GM23338 (cell line): ENCODE measurements around the gene TTC13. TPM values are rescaled to one million over a fixed set of nuclear protein-coding genes. Genes with fewer than 3 reads are reported as not detected.

Experiments used
- ATAC-seq: fragments of 200-7000 bp; cut with Tn5 transposase; 3 replicates; pipeline ENCODE4 v1.9.1; 2020
- DNase-seq: peaks from one replicate; pipeline ENCODE4 v3.0.0-alpha.2; 2015; ENCODE audit warnings: low spot score
- H2AFZ ChIP-seq: fragments of 200-600 bp; sonication (generic); 2 replicates; pipeline ENCODE4 v1.8.0; 2016; ENCODE audit warnings: antibody characterized with exemption, mild to moderate bottlenecking, moderate library complexity
- H3F3A ChIP-seq: fragments of 200-600 bp; sonication (generic); replicated peaks from 2 replicates; pipeline ENCODE4 v1.8.0; 2017; ENCODE audit warnings: antibody characterized with exemption, mixed run types, low read depth
- H3K27ac ChIP-seq: fragments of 200-600 bp; sonication (generic); 2 replicates; pipeline ENCODE4 v1.6.1; 2016; ENCODE audit warnings: low read depth
- H3K27me3 ChIP-seq: fragments of 200-600 bp; sonication (generic); 2 replicates; pipeline ENCODE4 v1.8.0; 2016; ENCODE audit warnings: mild to moderate bottlenecking, mixed run types, moderate library complexity; ENCODE audit not compliant: insufficient read depth
- H3K36me3 ChIP-seq: fragments of 200-600 bp; sonication (generic); 2 replicates; pipeline ENCODE4 v1.8.0; 2016; ENCODE audit warnings: mild to moderate bottlenecking; ENCODE audit not compliant: insufficient read depth
- H3K4me1 ChIP-seq: fragments of 200-600 bp; sonication (generic); 2 replicates; pipeline ENCODE4 v1.8.0; 2016; ENCODE audit warnings: mild to moderate bottlenecking, moderate library complexity; ENCODE audit not compliant: insufficient read depth
- H3K4me2 ChIP-seq: fragments of 200-600 bp; sonication (generic); 2 replicates; pipeline ENCODE4 v1.7.1; 2017; ENCODE audit warnings: mixed run types
- H3K4me3 ChIP-seq: fragments of 200-600 bp; sonication (generic); 2 replicates; pipeline ENCODE4 v1.6.1; 2016; ENCODE audit warnings: mixed run types
- H3K79me2 ChIP-seq: fragments of 200-600 bp; sonication (generic); replicated peaks from 2 replicates; pipeline ENCODE4 v1.8.0; 2017; ENCODE audit warnings: mild to moderate bottlenecking; ENCODE audit not compliant: insufficient read depth
- H3K9me2 ChIP-seq: fragments of 200-600 bp; sonication (generic); 2 replicates; pipeline ENCODE4 v1.8.0; 2017; ENCODE audit not compliant: insufficient read depth
- H4K20me1 ChIP-seq: fragments of 200-600 bp; sonication (generic); replicated peaks from 2 replicates; pipeline ENCODE4 v1.8.0; 2017; ENCODE audit warnings: mild to moderate bottlenecking; ENCODE audit not compliant: insufficient read depth
- H3K27ac Mint-ChIP-seq: 2 replicates; pipeline ENCODE4 v1.8.0; 2020; ENCODE audit warnings: inconsistent platforms, mild to moderate bottlenecking, moderate library complexity, mixed read lengths
- H3K27me3 Mint-ChIP-seq: 3 replicates; pipeline ENCODE4 v1.8.0; 2022; ENCODE audit warnings: low read depth, mild to moderate bottlenecking, moderate library complexity, mixed read lengths, inconsistent platforms; ENCODE audit not compliant: insufficient read depth, poor library complexity
- H3K36me3 Mint-ChIP-seq: 3 replicates; pipeline ENCODE4 v1.8.0; 2021; ENCODE audit warnings: low read depth, mild to moderate bottlenecking, inconsistent platforms, moderate library complexity, mixed read lengths
- H3K4me1 Mint-ChIP-seq: 3 replicates; pipeline ENCODE4 v1.8.0; 2020; ENCODE audit warnings: mild to moderate bottlenecking, inconsistent platforms, mixed read lengths
- H3K4me3 Mint-ChIP-seq: 3 replicates; pipeline ENCODE4 v1.8.0; 2021; ENCODE audit warnings: moderate library complexity, mild to moderate bottlenecking, inconsistent platforms, mixed read lengths
- H3K9me3 Mint-ChIP-seq: 3 replicates; pipeline ENCODE4 v1.8.0; 2020; ENCODE audit warnings: moderate library complexity, mild to moderate bottlenecking, inconsistent platforms, mixed read lengths
- CREB1 ChIP-seq: fragments of 250-450 bp; sonication (Bioruptor Pico); IDR thresholded peaks from 2 replicates; pipeline ENCODE4 v1.5.0; 2020; ENCODE audit warnings: low read depth, mild to moderate bottlenecking, moderate library complexity
- EZH2 ChIP-seq: fragments of 200-600 bp; sonication (generic); IDR thresholded peaks from one replicate; pipeline ENCODE4 v1.8.0; 2017; ENCODE audit warnings: antibody characterized with exemption, mild to moderate bottlenecking, low read depth; ENCODE audit not compliant: unreplicated experiment
- JUNB ChIP-seq: IDR thresholded peaks from one replicate; pipeline ENCODE4 v1.6.1; 2016; ENCODE audit warnings: antibody characterized with exemption; ENCODE audit not compliant: unreplicated experiment
- NANOG ChIP-seq: IDR thresholded peaks from 2 replicates; pipeline ENCODE4 v1.6.1; 2016; ENCODE audit warnings: antibody characterized with exemption, borderline replicate concordance
- POLR2AphosphoS5 ChIP-seq: IDR thresholded peaks from 2 replicates; pipeline ENCODE4 v1.6.1; 2016; ENCODE audit warnings: antibody characterized with exemption, low read depth
- STAT1 ChIP-seq: IDR thresholded peaks from one replicate; pipeline ENCODE4 v1.6.1; 2016; ENCODE audit warnings: antibody characterized with exemption; ENCODE audit not compliant: unreplicated experiment
- ZNF114 ChIP-seq: fragments of 250-450 bp; sonication (Bioruptor Pico); IDR thresholded peaks from 2 replicates; pipeline ENCODE4 v1.5.0; 2020; ENCODE audit warnings: mild to moderate bottlenecking, moderate library complexity
- ZNF331 ChIP-seq: fragments of 250-450 bp; sonication (Bioruptor Pico); IDR thresholded peaks from 2 replicates; pipeline ENCODE4 v1.5.0; 2020; ENCODE audit warnings: low read depth, mild to moderate bottlenecking, moderate library complexity
- polyA plus RNA-seq: library from polyadenylated mRNA; unstranded; fragments of >200 nt; fragmentation: Nextera tagmentation; extraction: Ambion mirVana; gene quantifications from 2 replicates; pipeline ENCODE4 v1.2.1, GENCODE V29; 2016
- total RNA-seq: library from RNA; depleted of rRNA; stranded (reverse); fragments of >200 nt; shearing (Covaris generic); gene quantifications from 2 replicates; pipeline ENCODE4 v1.2.3, GENCODE V29; 2014
- TF ChIP-seq, protein P1 (sequence below): IDR thresholded peaks from 2 replicates; pipeline ENCODE4 v1.6.1; 2016; ENCODE audit warnings: antibody characterized with exemption
- TF ChIP-seq, protein P2 (sequence below), 2 experiments: fragments of 200-600 bp in 1 of 2; sonication (generic) in 1 of 2; conservative IDR thresholded peaks; 2 replicates each; pipeline versions ENCODE4 v1.5.1 to v1.6.1; 2016 to 2017; ENCODE audit warnings: antibody characterized with exemption in 2 of 2, low read depth in 2 of 2, mild to moderate bottlenecking in 2 of 2, moderate library complexity in 1 of 2
- TF ChIP-seq, protein P3 (sequence below): IDR thresholded peaks from one replicate; pipeline ENCODE4 v1.6.1; 2018; ENCODE audit warnings: antibody characterized with exemption; ENCODE audit not compliant: unreplicated experiment

The TTC13 gene
- total and polyA plus RNA-seq, 2 experiments from 2014 or later, result 3.8 to 9.4 TPM

DNA sequence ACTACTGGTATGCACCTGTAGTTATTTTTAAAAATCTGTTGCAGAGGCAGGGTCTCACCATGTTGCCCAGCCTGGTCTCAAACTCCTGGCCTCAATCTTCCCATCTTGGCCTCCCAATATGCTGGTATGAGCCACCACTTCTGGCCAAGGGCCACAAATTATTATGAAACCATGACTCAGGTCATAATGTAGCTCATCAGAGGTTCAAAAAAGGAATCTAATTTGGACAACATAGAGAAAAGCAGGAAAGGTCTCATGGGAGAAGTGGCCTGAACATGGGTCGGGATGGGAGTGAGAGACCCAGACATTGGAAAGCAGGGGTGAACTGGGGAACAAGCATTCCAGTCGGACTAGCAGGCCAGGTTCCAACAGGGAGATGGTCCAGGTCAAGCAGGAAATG, 65.2 kb downstream of the TTC13 start:
- H3K9me2 ChIP-seq, result no peaks in the 10 kb centered on the region
- H3K4me3 Mint-ChIP-seq, result no peak overlapping the region
- H4K20me1 ChIP-seq, result no peaks in the 10 kb centered on the region
- no peaks in the 10 kb centered on the region for H3K4me1 ChIP-seq
- no peaks in the 10 kb centered on the region for H3K9me3 Mint-ChIP-seq
- no peak overlapping the region for H3K27ac Mint-ChIP-seq
- ATAC-seq, result no peak
- H3K79me2 ChIP-seq, result no peaks in the 10 kb centered on the region
- no peaks in the 10 kb centered on the region for H3K27me3 ChIP-seq
- no peak for TF ChIP-seq EZH2
- TF ChIP-seq CREB1 (CRISPR knock-in tag), result no peak
- TF ChIP-seq, protein P1, sequence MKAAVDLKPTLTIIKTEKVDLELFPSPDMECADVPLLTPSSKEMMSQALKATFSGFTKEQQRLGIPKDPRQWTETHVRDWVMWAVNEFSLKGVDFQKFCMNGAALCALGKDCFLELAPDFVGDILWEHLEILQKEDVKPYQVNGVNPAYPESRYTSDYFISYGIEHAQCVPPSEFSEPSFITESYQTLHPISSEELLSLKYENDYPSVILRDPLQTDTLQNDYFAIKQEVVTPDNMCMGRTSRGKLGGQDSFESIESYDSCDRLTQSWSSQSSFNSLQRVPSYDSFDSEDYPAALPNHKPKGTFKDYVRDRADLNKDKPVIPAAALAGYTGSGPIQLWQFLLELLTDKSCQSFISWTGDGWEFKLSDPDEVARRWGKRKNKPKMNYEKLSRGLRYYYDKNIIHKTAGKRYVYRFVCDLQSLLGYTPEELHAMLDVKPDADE, result no peak
- TF ChIP-seq ZNF114 (CRISPR knock-in tag), result no peak
- TF ChIP-seq ZNF331, result no peak
- TF ChIP-seq STAT1, result no peak
- TF ChIP-seq JUNB, result no peak
- TF ChIP-seq, protein P2, sequence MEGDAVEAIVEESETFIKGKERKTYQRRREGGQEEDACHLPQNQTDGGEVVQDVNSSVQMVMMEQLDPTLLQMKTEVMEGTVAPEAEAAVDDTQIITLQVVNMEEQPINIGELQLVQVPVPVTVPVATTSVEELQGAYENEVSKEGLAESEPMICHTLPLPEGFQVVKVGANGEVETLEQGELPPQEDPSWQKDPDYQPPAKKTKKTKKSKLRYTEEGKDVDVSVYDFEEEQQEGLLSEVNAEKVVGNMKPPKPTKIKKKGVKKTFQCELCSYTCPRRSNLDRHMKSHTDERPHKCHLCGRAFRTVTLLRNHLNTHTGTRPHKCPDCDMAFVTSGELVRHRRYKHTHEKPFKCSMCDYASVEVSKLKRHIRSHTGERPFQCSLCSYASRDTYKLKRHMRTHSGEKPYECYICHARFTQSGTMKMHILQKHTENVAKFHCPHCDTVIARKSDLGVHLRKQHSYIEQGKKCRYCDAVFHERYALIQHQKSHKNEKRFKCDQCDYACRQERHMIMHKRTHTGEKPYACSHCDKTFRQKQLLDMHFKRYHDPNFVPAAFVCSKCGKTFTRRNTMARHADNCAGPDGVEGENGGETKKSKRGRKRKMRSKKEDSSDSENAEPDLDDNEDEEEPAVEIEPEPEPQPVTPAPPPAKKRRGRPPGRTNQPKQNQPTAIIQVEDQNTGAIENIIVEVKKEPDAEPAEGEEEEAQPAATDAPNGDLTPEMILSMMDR (conservative IDR thresholded peaks at IDR 0.05; ENCODE audit: low read depth in 2 of 2), result no peak
- no peak for TF ChIP-seq POLR2AphosphoS5
- TF ChIP-seq NANOG, result no peak
- no peak overlapping the region for H3K27ac ChIP-seq
- no peaks in the 10 kb centered on the region for H3K36me3 Mint-ChIP-seq
- no peak overlapping the region for H2AFZ ChIP-seq
- no peaks in the 10 kb centered on the region for H3F3A ChIP-seq
- H3K36me3 ChIP-seq, result no peaks in the 10 kb centered on the region
- H3K4me1 Mint-ChIP-seq, result no peaks in the 10 kb centered on the region
- no peak overlapping the region for H3K4me3 ChIP-seq
- no peak overlapping the region for H3K4me2 ChIP-seq
- no peaks in the 10 kb centered on the region for H3K27me3 Mint-ChIP-seq
- no peak for DNase-seq

DNA sequence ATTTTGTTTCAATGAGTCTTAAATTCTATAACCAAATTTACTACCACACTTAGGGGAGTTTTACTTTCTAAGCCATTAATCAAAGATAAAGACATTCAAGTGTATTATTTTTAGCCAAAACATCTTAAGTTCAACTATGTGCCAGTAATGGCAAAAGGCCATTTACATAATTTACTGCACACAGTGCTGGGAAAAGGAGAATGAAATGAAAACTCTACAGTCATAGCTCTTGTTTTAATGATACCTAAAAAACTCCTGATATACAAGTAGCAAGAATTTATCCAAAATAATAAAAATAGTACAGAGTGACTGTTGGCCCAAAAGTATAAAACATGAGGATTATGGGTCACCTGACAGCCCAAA, 67.9 kb downstream of the TTC13 start:
- no peak overlapping the region for H3K27ac Mint-ChIP-seq
- Histone ChIP-seq H3K4me3 (no peak overlapping the region), H3K36me3 (no peaks in the 10 kb centered on the region), H3K4me1 (no peaks in the 10 kb centered on the region), H4K20me1 (no peaks in the 10 kb centered on the region), H3K27ac (no peak overlapping the region), H3K79me2 (no peaks in the 10 kb centered on the region), H3F3A (no peaks in the 10 kb centered on the region), H2AFZ (no peak overlapping the region), H3K27me3 (no peaks in the 10 kb centered on the region), H3K9me2 (no peaks in the 10 kb centered on the region), H3K4me2 (no peak overlapping the region)
- no peaks in the 10 kb centered on the region for H3K9me3 Mint-ChIP-seq
- H3K36me3 Mint-ChIP-seq, result no peaks in the 10 kb centered on the region
- no peak overlapping the region for H3K4me3 Mint-ChIP-seq
- H3K27me3 Mint-ChIP-seq, result no peaks in the 10 kb centered on the region
- H3K4me1 Mint-ChIP-seq, result no peaks in the 10 kb centered on the region
- ATAC-seq (no peak), DNase-seq (no peak)
- no peak for TF ChIP-seq POLR2AphosphoS5
- TF ChIP-seq, protein P3, sequence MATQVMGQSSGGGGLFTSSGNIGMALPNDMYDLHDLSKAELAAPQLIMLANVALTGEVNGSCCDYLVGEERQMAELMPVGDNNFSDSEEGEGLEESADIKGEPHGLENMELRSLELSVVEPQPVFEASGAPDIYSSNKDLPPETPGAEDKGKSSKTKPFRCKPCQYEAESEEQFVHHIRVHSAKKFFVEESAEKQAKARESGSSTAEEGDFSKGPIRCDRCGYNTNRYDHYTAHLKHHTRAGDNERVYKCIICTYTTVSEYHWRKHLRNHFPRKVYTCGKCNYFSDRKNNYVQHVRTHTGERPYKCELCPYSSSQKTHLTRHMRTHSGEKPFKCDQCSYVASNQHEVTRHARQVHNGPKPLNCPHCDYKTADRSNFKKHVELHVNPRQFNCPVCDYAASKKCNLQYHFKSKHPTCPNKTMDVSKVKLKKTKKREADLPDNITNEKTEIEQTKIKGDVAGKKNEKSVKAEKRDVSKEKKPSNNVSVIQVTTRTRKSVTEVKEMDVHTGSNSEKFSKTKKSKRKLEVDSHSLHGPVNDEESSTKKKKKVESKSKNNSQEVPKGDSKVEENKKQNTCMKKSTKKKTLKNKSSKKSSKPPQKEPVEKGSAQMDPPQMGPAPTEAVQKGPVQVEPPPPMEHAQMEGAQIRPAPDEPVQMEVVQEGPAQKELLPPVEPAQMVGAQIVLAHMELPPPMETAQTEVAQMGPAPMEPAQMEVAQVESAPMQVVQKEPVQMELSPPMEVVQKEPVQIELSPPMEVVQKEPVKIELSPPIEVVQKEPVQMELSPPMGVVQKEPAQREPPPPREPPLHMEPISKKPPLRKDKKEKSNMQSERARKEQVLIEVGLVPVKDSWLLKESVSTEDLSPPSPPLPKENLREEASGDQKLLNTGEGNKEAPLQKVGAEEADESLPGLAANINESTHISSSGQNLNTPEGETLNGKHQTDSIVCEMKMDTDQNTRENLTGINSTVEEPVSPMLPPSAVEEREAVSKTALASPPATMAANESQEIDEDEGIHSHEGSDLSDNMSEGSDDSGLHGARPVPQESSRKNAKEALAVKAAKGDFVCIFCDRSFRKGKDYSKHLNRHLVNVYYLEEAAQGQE, result no peak
- TF ChIP-seq STAT1, result no peak
